ENCODE measurements around the gene SLC6A1.
A peak's percentile ranks its signal among the peaks of the same experiment; 100 is the strongest.
"Not testable (repeated sequence)": the region's sequence is repeated elsewhere in the genome, so short reads cannot be mapped to it uniquely, and the experiment has no call there.

The SLC6A1 gene

GRCh38 chr3:11060500-11061251 is 68.1 kb downstream of the SLC6A1 start:
- Histone ChIP-seq H3K79me2 (ENCODE audit: low read length) (no peaks in the 10 kb centered on the region), H3K27me3 (ENCODE audit: low read depth, low read length) (peaks cover 17% of the 10 kb centered on the region; the same call in 1 of the 2 replicates), H3K9ac (ENCODE audit: low read length) (no peak overlapping the region), H3K9me3 (ENCODE audit: insufficient read depth, low read length) (no peaks in the 10 kb centered on the region), H3K27ac (ENCODE audit: low read length) (no peak overlapping the region), H3K4me2 (ENCODE audit: low read length) (peak overlapping the region; percentile 47), H2AFZ (ENCODE audit: low read depth, low read length) (0 out of 2 replicates have a peak overlapping the region, but pooled peaks have one; percentile 57), H4K20me1 (ENCODE audit: insufficient read depth, low read length) (no peaks in the 10 kb centered on the region), H3K4me3 (ENCODE audit: low read length) (no peak overlapping the region), H3K36me3 (replicated peaks; ENCODE audit: low read depth, low read length) (no peaks in the 10 kb centered on the region), H3K4me1 (ENCODE audit: low read length) (no peaks in the 10 kb centered on the region)
- TF ChIP-seq CTCF (IDR thresholded peaks at IDR 0.05; ENCODE audit: low read depth, low read length) = peak; percentile 82
- no peak for TF ChIP-seq EZH2phosphoT487 (IDR thresholded peaks at IDR 0.05; ENCODE audit: low read depth)

- not testable (repeated sequence) for H3K79me2 ChIP-seq (ENCODE audit: low read length); H3K9ac ChIP-seq (ENCODE audit: low read length); H3K4me1 ChIP-seq (ENCODE audit: low read length); H3K4me2 ChIP-seq (ENCODE audit: low read length); H3K4me3 ChIP-seq (ENCODE audit: low read length); H4K20me1 ChIP-seq (ENCODE audit: insufficient read depth, low read length); H3K27ac ChIP-seq (ENCODE audit: low read length); H3K36me3 ChIP-seq (replicated peaks; ENCODE audit: low read depth, low read length); H2AFZ ChIP-seq (ENCODE audit: low read depth, low read length); H3K9me3 ChIP-seq (ENCODE audit: insufficient read depth, low read length)
- H3K27me3 ChIP-seq (ENCODE audit: low read depth, low read length) = peaks cover 17% of the 10 kb centered on the region; the same call in 1 of the 2 replicates
These were observed 68.8 kb downstream of the SLC6A1 start for GRCh38 chr3:11061268-11061871.

- Histone ChIP-seq H3K79me2 (ENCODE audit: low read length) (no peaks in the 10 kb centered on the region), H3K9me3 (ENCODE audit: insufficient read depth, low read length) (no peaks in the 10 kb centered on the region), H3K9ac (ENCODE audit: low read length) (no peak overlapping the region), H3K36me3 (replicated peaks; ENCODE audit: low read depth, low read length) (no peaks in the 10 kb centered on the region), H3K4me2 (ENCODE audit: low read length) (no peak overlapping the region), H3K27me3 (ENCODE audit: low read depth, low read length) (peaks cover 11% of the 10 kb centered on the region; the same call in 1 of the 2 replicates), H3K4me1 (ENCODE audit: low read length) (no peaks in the 10 kb centered on the region), H4K20me1 (ENCODE audit: insufficient read depth, low read length) (no peaks in the 10 kb centered on the region), H3K27ac (ENCODE audit: low read length) (no peak overlapping the region), H2AFZ (ENCODE audit: low read depth, low read length) (no peak overlapping the region), H3K4me3 (ENCODE audit: low read length) (no peak overlapping the region)
- TF ChIP-seq CTCF (IDR thresholded peaks at IDR 0.05; ENCODE audit: low read depth, low read length) (no peak), EZH2phosphoT487 (IDR thresholded peaks at IDR 0.05; ENCODE audit: low read depth) (no peak)
These were observed 70.2 kb downstream of the SLC6A1 start for GRCh38 chr3:11062704-11063103.

GRCh38 chr3:11071096-11071755 is 78.7 kb downstream of the SLC6A1 start:
- Histone ChIP-seq H4K20me1 (ENCODE audit: insufficient read depth, low read length) (no peaks in the 10 kb centered on the region), H3K79me2 (ENCODE audit: low read length) (no peaks in the 10 kb centered on the region)
- TF ChIP-seq CTCF (IDR thresholded peaks at IDR 0.05; ENCODE audit: low read depth, low read length) (no peak), EZH2phosphoT487 (IDR thresholded peaks at IDR 0.05; ENCODE audit: low read depth) (no peak)

More at GRCh38 chr3:11071096-11071755, 78.7 kb downstream of the SLC6A1 start:
- Histone ChIP-seq H3K4me2 (ENCODE audit: low read length) (no peak overlapping the region), H3K4me3 (ENCODE audit: low read length) (no peak overlapping the region), H3K9me3 (ENCODE audit: insufficient read depth, low read length) (no peaks in the 10 kb centered on the region), H3K9ac (ENCODE audit: low read length) (no peak overlapping the region), H3K36me3 (replicated peaks; ENCODE audit: low read depth, low read length) (no peaks in the 10 kb centered on the region), H3K27me3 (ENCODE audit: low read depth, low read length) (peaks cover 7% of the 10 kb centered on the region; the same call in 1 of the 2 replicates), H3K27ac (ENCODE audit: low read length) (no peak overlapping the region), H2AFZ (ENCODE audit: low read depth, low read length) (no peak overlapping the region), H3K4me1 (ENCODE audit: low read length) (no peaks in the 10 kb centered on the region)

Measured in OCI-LY3 (cell line).